HG02798 (cell line): ENCODE results near the gene GRM3.
"Not testable (repeated sequence)": the region's sequence is repeated elsewhere in the genome, so short reads cannot be mapped to it uniquely, and the experiment has no call there.

Source experiments
- ATAC-seq: cut with Tn5 transposase; IDR thresholded peaks from one replicate; pipeline ENCODE4 v1.9.1; 2021; ENCODE audit warnings: mild to moderate bottlenecking; ENCODE audit not compliant: unreplicated experiment, poor library complexity

The GRM3 gene

DNA sequence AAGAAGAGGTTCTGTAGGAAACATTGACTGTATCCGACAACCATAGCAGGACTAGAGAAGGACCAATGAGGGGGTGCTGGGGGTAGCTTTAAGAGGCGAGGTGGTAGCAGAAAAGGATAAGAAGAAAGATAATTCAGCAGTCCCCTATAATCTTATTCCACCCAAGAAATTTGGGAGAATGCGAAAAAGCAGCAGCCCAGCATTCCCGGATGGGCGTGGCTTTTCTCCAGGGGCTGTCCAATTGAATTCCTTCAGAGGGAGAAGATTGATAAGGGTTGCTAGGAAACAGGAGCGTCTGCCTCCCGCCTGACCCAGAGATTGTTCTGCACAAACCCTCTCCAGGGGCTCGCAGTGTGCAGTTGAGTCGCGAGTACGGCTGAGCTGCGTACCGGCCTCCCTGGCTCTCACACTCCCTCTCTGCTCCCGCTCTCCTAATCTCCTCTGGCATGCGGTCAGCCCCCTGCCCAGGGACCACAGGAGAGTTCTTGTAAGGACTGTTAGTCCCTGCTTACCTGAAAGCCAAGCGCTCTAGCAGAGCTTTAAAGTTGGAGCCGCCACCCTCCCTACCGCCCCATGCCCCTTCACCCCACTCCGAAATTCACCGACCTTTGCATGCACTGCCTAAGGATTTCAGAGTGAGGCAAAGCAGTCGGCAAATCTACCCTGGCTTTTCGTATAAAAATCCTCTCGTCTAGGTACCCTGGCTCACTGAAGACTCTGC, at the start of gene GRM3:
GRM3 (plus strand) TSS at position 349 of the 721 bp plus-strand sequence. CDS start 121,237 bp downstream, outside the sequence.
- no peak for ATAC-seq

DNA sequence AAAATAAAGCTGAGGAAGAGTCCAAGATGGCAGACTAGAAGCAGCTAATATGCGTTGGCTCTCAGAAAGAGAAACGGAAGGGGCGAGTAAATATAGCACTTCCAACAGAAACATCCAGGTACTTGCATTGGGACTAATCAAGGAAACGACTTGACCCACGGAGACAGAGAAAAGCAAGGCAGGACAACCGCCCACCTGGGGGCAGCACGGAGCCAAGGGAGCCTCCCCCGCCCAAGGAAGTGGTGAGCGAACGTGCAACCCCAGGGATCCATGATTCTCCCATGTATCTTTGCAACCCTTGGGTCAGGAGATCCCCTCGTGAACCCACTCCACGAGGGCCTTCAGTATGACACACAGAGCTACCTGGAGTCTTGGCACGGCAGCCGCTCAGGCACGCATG, 45.4 kb upstream of the GRM3 start:
- ATAC-seq = no peak

DNA sequence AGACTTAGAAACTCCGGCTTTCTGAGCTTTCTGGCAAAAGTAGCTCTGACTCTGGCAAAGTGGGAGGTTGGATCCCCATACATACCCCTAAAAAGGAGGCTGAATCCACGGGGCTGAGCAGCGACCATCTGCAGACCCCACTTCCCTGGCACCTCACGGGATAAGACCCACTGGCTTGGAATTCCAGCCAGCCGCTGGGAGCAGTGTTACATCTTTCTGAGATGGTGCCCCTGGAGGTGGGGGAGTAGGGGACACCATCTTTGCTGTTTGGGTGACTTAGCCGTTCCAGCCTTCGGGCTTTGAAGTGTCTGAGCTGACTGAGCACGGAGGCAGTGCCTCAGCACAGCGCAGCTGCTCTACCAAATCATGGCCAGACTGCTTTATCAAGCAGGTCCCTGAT, 45.0 kb upstream of the GRM3 start:
- no peak for ATAC-seq

GRCh38 chr7:86600506-86601290, 43.0 kb upstream of the GRM3 start:
- ATAC-seq = peak; percentile 31

DNA sequence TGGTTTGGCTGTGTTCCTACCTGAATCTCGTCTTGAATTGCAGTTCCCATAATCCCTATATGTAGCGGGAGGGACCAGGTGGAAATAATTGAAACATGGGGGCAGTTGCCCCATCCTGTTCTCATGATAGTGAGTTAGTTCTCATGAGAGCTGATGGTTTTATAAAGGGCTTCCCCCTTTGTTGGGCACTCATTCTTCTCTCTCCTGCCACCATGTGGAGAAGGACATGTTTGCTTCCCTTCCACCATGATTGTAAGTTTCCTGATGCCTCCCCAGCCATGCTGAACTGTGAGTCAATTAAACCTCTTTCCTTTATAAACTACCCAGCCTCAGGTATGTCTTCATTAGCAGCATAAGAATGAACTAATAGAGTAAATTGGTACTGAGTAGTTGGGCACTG, 28.0 kb upstream of the GRM3 start:
- ATAC-seq = not testable (repeated sequence)

DNA sequence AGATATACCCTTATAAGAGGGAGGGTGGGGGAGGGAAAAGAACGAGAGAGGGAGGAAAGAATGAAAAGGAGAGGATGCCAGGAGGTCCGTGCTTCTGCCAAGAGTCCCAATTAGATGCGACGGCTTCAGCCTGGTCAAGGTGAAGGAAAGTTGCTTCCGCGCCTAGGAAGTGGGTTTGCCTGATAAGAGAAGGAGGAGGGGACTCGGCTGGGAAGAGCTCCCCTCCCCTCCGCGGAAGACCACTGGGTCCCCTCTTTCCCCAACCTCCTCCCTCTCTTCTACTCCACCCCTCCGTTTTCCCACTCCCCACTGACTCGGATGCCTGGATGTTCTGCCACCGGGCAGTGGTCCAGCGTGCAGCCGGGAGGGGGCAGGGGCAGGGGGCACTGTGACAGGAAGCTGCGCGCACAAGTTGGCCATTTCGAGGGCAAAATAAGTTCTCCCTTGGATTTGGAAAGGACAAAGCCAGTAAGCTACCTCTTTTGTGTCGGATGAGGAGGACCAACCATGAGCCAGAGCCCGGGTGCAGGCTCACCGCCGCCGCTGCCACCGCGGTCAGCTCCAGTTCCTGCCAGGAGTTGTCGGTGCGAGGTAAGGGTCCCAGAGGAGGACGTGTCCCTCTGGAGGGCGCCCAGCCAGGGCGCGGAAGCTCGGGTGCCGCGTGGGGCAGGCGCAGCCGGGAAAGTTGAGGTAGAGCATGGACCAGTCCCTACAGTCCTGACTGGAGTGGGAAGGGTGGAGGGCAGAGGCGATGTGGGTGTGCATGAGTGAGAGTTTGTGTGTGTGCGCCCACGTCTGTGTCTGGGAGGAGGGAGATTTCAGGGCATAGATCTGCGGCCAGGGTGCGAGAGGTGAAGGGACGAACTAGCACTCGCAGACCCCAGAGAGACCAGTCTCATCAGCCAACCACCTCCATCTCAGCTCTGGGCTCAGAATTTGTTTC, 844 bp downstream of the GRM3 start:
- ATAC-seq = no peak

DNA sequence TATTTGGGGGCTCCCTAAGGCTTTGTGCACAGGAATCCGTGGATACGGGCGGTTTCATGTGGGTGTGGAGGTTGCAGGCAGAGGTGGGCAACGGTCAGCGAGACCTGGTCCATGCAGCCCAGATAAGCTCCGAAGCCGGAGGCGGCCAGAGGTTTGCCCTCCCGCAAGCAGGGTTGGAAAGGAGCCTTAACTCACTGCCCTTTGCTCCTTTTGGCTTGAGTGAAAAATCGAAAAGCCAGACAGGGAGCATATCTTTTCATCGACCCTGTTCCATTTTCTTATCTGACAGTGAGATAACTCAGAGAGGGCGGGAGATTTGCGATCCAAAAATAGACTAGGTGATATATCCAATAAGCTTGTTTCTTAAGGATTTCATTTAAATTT, 1.5 kb downstream of the GRM3 start:
- ATAC-seq = no peak

DNA sequence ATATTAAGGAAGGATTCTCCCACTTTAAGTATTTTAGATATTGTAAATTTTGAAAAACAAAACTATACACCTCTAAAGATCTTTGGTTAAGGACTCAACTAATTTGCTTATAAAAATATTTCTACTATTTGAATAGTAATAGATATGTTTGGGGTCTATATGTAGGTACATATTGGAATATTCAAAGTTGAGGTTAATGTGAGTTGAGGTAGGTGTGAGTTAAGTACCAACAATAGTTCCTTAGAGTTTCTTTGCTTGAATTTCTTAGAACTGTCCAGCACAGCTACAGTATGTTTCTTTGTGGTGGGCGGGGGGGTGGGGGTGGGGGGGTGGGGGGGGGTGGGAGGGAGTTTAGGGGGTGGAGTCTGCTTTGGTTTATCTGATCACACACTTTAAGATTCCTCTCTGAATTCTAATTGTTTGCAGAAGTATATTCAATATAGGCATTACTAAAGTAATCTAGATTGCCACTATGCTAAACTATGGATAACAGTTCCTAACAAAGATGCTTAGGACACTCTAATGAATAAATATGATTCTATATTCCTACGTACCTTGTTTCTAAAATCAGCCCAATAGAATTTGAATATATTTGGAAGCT, 2.1 kb downstream of the GRM3 start:
- ATAC-seq = no peak

DNA sequence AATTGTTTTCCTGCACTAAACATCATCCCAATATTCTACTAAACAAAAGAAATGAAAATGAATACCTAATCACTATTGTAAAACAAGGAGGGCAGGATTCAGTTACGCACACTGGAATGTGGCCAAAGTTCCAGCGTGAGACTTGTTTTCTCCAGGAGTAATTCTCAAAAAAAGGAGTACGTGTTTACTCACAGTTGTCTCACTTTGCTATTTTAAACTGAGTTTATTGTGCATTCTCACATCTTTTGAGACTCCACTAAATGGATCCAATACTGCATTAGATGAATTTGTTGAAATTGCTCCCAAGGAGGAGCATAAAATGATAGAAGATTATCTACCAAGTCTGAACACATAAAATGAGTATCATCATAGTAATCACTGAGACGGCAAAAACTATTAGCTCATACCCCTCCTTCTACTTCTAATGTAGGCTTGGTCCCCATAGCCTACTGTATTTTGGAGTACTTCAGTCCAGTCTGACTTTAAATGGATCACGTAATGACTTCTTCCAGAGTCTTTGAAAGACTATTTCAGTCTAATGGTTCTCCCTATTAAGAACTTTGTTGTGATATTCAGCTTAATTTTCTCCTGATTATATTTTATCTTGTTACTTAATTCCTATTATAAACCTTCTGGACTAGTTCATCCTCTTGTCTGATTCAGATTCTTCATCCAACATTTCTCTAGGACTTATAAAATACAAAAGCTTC, 3.8 kb downstream of the GRM3 start:
- ATAC-seq = no peak

- ATAC-seq = no peak
Measured at GRCh38 chr7:86648169-86648568, 4.5 kb downstream of the GRM3 start.

GRCh38 chr7:86653919-86654659, 10.4 kb downstream of the GRM3 start:
- ATAC-seq = no peak

- no peak for ATAC-seq
Measured at GRCh38 chr7:86657948-86658347, 14.2 kb downstream of the GRM3 start.

GRCh38 chr7:86660950-86661462, 17.3 kb downstream of the GRM3 start:
- ATAC-seq = no peak

DNA sequence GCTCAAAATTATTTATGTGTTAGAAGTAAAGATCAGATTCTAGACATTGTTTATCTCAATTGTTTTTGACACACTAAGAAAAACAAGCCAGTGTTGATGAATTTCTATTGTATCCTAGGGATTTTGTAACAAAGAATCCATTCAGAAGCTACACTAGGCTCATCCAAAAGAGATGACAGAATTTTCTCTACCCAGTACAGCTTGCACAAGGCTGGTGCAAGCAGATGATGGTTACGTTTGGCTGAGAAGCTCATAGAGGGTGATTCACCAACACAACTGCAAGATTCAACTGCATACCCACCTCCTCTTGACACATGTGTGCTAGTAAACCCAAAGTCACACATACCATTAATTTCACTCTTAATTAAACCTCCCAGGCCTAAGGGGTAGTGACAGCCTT, 20.8 kb downstream of the GRM3 start:
- ATAC-seq = no peak

DNA sequence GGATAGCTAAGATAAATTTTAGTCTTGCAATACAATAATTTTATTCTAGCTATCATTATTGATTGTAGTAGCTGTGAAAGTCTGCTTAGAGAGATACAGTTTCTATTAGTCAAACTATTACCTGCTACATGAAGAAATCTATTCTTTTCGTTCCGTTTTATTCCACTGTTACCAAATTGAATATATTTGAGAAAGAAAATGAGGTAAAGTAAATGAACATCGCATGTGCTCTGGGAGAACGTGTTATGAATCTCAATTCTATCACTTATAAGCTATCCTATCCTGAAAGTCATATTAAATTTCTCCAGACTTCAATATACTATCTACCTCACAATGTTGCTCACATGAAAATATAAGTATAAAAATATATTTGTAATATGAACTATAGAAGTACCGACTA, 21.3 kb downstream of the GRM3 start:
- no peak for ATAC-seq

- no peak for ATAC-seq
Measured at GRCh38 chr7:86665669-86666068, 22.0 kb downstream of the GRM3 start.

GRCh38 chr7:86667732-86668131, 24.0 kb downstream of the GRM3 start:
- no peak for ATAC-seq

- ATAC-seq = no peak
Measured at GRCh38 chr7:86668315-86668714, 24.6 kb downstream of the GRM3 start.

DNA sequence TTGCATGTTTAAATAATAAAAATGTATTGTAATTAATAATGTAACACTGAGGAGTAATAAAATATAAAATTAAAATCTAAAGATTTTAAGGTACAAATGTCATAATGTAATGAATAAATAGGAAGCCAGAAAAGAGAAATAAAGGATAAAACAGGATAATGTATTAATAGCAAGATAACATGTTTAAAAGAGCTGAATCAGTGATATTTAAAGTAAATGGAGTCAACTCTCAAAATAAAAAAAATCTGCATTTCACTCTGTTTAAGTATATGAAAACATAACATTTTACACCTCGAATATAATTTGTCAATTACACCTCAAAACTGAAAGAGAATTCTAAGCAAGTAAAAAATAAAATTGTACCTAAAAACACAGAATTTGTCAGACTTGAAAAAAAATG, 44.1 kb downstream of the GRM3 start:
- no peak for ATAC-seq
